GM21619 (cell line): ENCODE measurements around the gene BCL2L14.

Source experiments
- ATAC-seq: cut with Tn5 transposase; IDR thresholded peaks from one replicate; pipeline ENCODE4 v1.9.1; 2021; ENCODE audit not compliant: unreplicated experiment

The BCL2L14 gene

GRCh38 chr12:12051668-12052067 lies 19.1 kb upstream of the BCL2L14 start:
- ATAC-seq = no peak

GRCh38 chr12:12054993-12055392 lies 15.7 kb upstream of the BCL2L14 start:
- no peak for ATAC-seq

- ATAC-seq = no peak
Measured at GRCh38 chr12:12056951-12057350, 13.8 kb upstream of the BCL2L14 start.

- ATAC-seq = no peak
Measured at GRCh38 chr12:12064596-12064995, 6.1 kb upstream of the BCL2L14 start.

GRCh38 chr12:12068751-12069150 lies 2.0 kb upstream of the BCL2L14 start:
- ATAC-seq = no peak

- ATAC-seq = no peak
Measured at GRCh38 chr12:12069821-12070548, 754 bp upstream of the BCL2L14 start.

- ATAC-seq = peak; percentile 66
Measured at GRCh38 chr12:12072064-12072760, 1.5 kb downstream of the BCL2L14 start.

- no peak for ATAC-seq
Measured at GRCh38 chr12:12079291-12079690, 8.6 kb downstream of the BCL2L14 start.

GRCh38 chr12:12081836-12082497 lies 11.2 kb downstream of the BCL2L14 start:
- ATAC-seq = peak; percentile 75

- ATAC-seq = no peak
Measured at GRCh38 chr12:12083688-12084087, 12.9 kb downstream of the BCL2L14 start.

- no peak for ATAC-seq
Measured at GRCh38 chr12:12086362-12086761, 15.6 kb downstream of the BCL2L14 start.

- ATAC-seq = no peak
Measured at GRCh38 chr12:12086973-12087692, 16.4 kb downstream of the BCL2L14 start.

GRCh38 chr12:12087693-12088034 lies 16.9 kb downstream of the BCL2L14 start:
- no peak for ATAC-seq

- ATAC-seq = no peak
Measured at GRCh38 chr12:12088147-12088546, 17.4 kb downstream of the BCL2L14 start.

GRCh38 chr12:12088761-12089160 lies 18.0 kb downstream of the BCL2L14 start:
- no peak for ATAC-seq

- ATAC-seq = no peak
Measured at GRCh38 chr12:12091071-12091470, 20.3 kb downstream of the BCL2L14 start.

- ATAC-seq = no peak
Measured at GRCh38 chr12:12091977-12092663, 21.4 kb downstream of the BCL2L14 start.

GRCh38 chr12:12094481-12094880 lies 23.7 kb downstream of the BCL2L14 start:
- no peak for ATAC-seq

GRCh38 chr12:12095021-12095420 lies 24.3 kb downstream of the BCL2L14 start:
- ATAC-seq = no peak

- ATAC-seq = no peak
Measured at GRCh38 chr12:12097891-12098690, 27.4 kb downstream of the BCL2L14 start.
